ENCODE measurements around the gene TAC3. TPM values are rescaled to one million over a fixed set of nuclear protein-coding genes. Genes with fewer than 3 reads are reported as not detected.

The TAC3 gene
- total and polyA plus RNA-seq, 2 of the 8 experiments (the other 6 are each of a cell fraction or from before 2014, with no cell fraction given), result 9.7 to 45.3 TPM

DNA sequence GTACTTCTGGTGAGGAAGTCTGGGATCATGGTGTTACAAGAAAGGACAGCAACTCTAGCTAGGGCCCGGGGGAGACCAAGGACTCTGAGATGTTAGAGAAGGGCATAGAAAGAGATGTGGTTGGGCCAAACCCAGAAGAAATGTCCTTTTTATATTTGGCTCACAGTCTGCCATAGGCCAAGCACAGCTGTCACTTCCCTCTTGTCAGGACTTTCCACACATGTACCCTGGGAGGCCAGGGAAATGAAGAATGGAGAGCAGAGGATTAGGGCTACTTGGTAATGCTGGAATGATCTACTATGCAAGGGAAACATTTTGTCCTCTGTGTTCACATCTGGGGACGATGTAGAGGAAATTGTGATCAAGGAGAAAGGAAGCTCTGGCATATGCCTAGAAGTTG, 24.4 kb upstream of the TAC3 start:
- no peak overlapping the region for H2AFZ ChIP-seq (ENCODE audit: low read length)
- CTCF ChIA-PET (ENCODE audit: partially characterized antibody), result interaction anchor here (0.6 to 4.8 kb wide), 18 partner anchors 9 to 133 kb away, joined by 3 to 25 read pairs (median 3); partner anchors contain the start of genes MYO1A, STAT6 and TAC3
- no peak overlapping the region for H3K56ac ChIP-seq (replicated peaks; ENCODE audit: insufficient read length, low read depth, low read length)
- no peaks in the 10 kb centered on the region; a peak in 1 of 7 replicates for H3K27me3 ChIP-seq (replicated peaks in 1 of 4; ENCODE audit: control insufficient read depth in 3 of 4, extremely low read depth in 1 of 4, insufficient read depth in 3 of 4, low read length in 3 of 4)
- H3K14ac ChIP-seq (ENCODE audit: insufficient read length), result no peak overlapping the region
- H3K27ac ChIP-seq (ENCODE audit: low read depth, low read length), result no peak overlapping the region
- H3K23ac ChIP-seq (ENCODE audit: insufficient read length), result no peak overlapping the region
- no peak overlapping the region for H4K8ac ChIP-seq (ENCODE audit: extremely low read depth, insufficient read depth, low read length)
- WGBS, 2 experiments (ENCODE audit: extremely low coverage in 1 of 2, insufficient coverage in 1 of 2, insufficient read length in 1 of 2, insufficient replicate concordance in 2 of 2, low coverage in 1 of 2, low lambda C conversion rate in 2 of 2, missing lambda C conversion rate in 1 of 2), result 89% methylated on average over 2 of the region's 2 CpGs; no CpG with 5 or more reads in 1 of the 2 experiments
- H3K9ac ChIP-seq (replicated peaks in 1 of 4; ENCODE audit: extremely low read depth in 1 of 4, low read depth in 3 of 4, low read length in 3 of 4), result no peak overlapping the region
- no peak overlapping the region for H2BK5ac ChIP-seq (ENCODE audit: low read depth, low read length)
- H3K4me2 ChIP-seq (ENCODE audit: insufficient read depth in 1 of 2, low read depth in 2 of 2, low read length in 2 of 2), result no peak overlapping the region
- no peak overlapping the region for H4K91ac ChIP-seq (replicated peaks; ENCODE audit: insufficient read length, low read length)
- H2BK120ac ChIP-seq (replicated peaks; ENCODE audit: low read depth, low read length), result no peak overlapping the region
- DNase-seq (ENCODE audit: low read depth in 1 of 2, low spot score in 2 of 2), result no peak
- H3K18ac ChIP-seq (ENCODE audit: extremely low read depth, low read length), result no peak overlapping the region
- no peaks in the 10 kb centered on the region for H3K36me3 ChIP-seq (ENCODE audit: control insufficient read depth in 2 of 4, insufficient read depth in 4 of 4, low read length in 3 of 4)
- no peaks in the 10 kb centered on the region for H3K79me1 ChIP-seq (ENCODE audit: low read depth, low read length)
- H3K4me3 ChIP-seq (ENCODE audit: extremely low read depth in 1 of 4, insufficient read depth in 2 of 4, low read depth in 3 of 4, low read length in 4 of 4), result no peak overlapping the region
- no peaks in the 10 kb centered on the region for H3K23me2 ChIP-seq (ENCODE audit: low read depth, low read length)
- H3K79me2 ChIP-seq (ENCODE audit: control insufficient read depth in 1 of 2, insufficient read depth in 2 of 2, low read length in 2 of 2), result no peaks in the 10 kb centered on the region
- no peak overlapping the region for H2BK12ac ChIP-seq (ENCODE audit: low read depth, low read length)
- H3K9me3 ChIP-seq (ENCODE audit: insufficient read depth in 2 of 2, low read depth in 1 of 2, low read length in 1 of 2), result no peaks in the 10 kb centered on the region
- POLR2A ChIA-PET (ENCODE audit: partially characterized antibody), result interaction anchor here (1.0 to 1.8 kb wide), 2 partner anchors 10 to 12 kb away, joined by 3 to 10 read pairs; no protein-coding TSS in a partner anchor
- H3K4me1 ChIP-seq (replicated peaks in 1 of 4; ENCODE audit: control insufficient read depth in 3 of 4, insufficient read depth in 4 of 4, low read length in 3 of 4), result no peaks in the 10 kb centered on the region
- no peaks in the 10 kb centered on the region for H4K20me1 ChIP-seq (replicated peaks in 1 of 2; ENCODE audit: control insufficient read depth in 1 of 2, insufficient read depth in 2 of 2, low read length in 2 of 2)
- H3K4ac ChIP-seq (replicated peaks; ENCODE audit: insufficient read length, low read depth, low read length), result no peak overlapping the region
- no peak for FAIRE-seq
- H2BK20ac ChIP-seq (ENCODE audit: low read length), result no peak overlapping the region
- H2AK5ac ChIP-seq (ENCODE audit: low read depth, low read length), result no peak overlapping the region
- H4K5ac ChIP-seq (ENCODE audit: insufficient read length, low read depth, low read length), result no peak overlapping the region
- no peak overlapping the region for H2BK15ac ChIP-seq (ENCODE audit: low read length)
- TF ChIP-seq POU5F1 (IDR thresholded peaks at IDR 0.05; ENCODE audit: low read depth, low read length) (no peak), SAP30 (IDR thresholded peaks at IDR 0.05; ENCODE audit: insufficient read depth, insufficient replicate concordance, low read length) (no peak), JUND (IDR thresholded peaks at IDR 0.05; ENCODE audit: low read length) (no peak), SIX5 (IDR thresholded peaks at IDR 0.05; ENCODE audit: low read depth, low read length) (no peak), RFX5 (IDR thresholded peaks at IDR 0.05; ENCODE audit: borderline replicate concordance, low read depth, low read length) (no peak)

Data from H1 (cell line).